H1 (cell line): ENCODE data around the gene MBD5. TPM values are rescaled to one million over a fixed set of nuclear protein-coding genes. Genes with fewer than 3 reads are reported as not detected.
A peak's percentile ranks its signal among the peaks of the same experiment; 100 is the strongest.

Experiments
- CTCF ChIA-PET: fragments of 300-600 bp; sonication (Branson Sonifier 250); formaldehyde crosslinking; loops from one replicate; lab custom pipeline; 2021; ENCODE audit not compliant: partially characterized antibody; lab: Charles Lee
- POLR2A ChIA-PET: fragments of 300-600 bp; sonication (Branson Sonifier 250); formaldehyde crosslinking; loops from one replicate; lab custom pipeline; 2021; ENCODE audit warnings: inconsistent platforms; ENCODE audit not compliant: partially characterized antibody; lab: Charles Lee
- DNase-seq, 2 experiments: peaks; one replicate each; pipeline versions ENCODE4 v3.0.0 to v3.0.0-alpha.2; 2010 to 2022; ENCODE audit warnings: low spot score in 2 of 2, low read depth in 1 of 2, mixed read lengths in 1 of 2
- FAIRE-seq: peaks from 2 replicates; lab custom pipeline; 2011; peaks lifted over from hg19 to GRCh38; lab: Jason Lieb, UNC
- H2AFZ ChIP-seq: 2 replicates; pipeline ENCODE4 v1.8.1; 2012; ENCODE audit warnings: low read length, inconsistent platforms
- H2AK5ac ChIP-seq: 2 replicates; pipeline ENCODE4 v1.6.1; 2013; ENCODE audit warnings: low read depth, low read length
- H2BK120ac ChIP-seq: replicated peaks from 2 replicates; pipeline ENCODE3; 2013; ENCODE audit warnings: low read depth, low read length, inconsistent platforms
- H2BK12ac ChIP-seq: 2 replicates; pipeline ENCODE4 v1.6.1; 2013; ENCODE audit warnings: low read depth, low read length
- H2BK15ac ChIP-seq: 2 replicates; pipeline ENCODE4 v1.6.1; 2013; ENCODE audit warnings: low read length
- H2BK20ac ChIP-seq: 2 replicates; pipeline ENCODE4 v1.6.1; 2013; ENCODE audit warnings: low read length
- H2BK5ac ChIP-seq: 2 replicates; pipeline ENCODE4 v1.6.1; 2013; ENCODE audit warnings: low read depth, low read length
- H3K14ac ChIP-seq: 2 replicates; pipeline ENCODE4 v1.6.1; 2013; ENCODE audit warnings: inconsistent platforms; ENCODE audit not compliant: insufficient read length
- H3K18ac ChIP-seq: 2 replicates; pipeline ENCODE4 v1.6.1; 2013; ENCODE audit warnings: low read length; ENCODE audit errors: extremely low read depth
- H3K23ac ChIP-seq: 2 replicates; pipeline ENCODE4 v1.6.1; 2013; ENCODE audit warnings: inconsistent platforms; ENCODE audit not compliant: insufficient read length
- H3K23me2 ChIP-seq: 2 replicates; pipeline ENCODE4 v1.6.1; 2013; ENCODE audit warnings: low read depth, low read length
- H3K27ac ChIP-seq: 2 replicates; pipeline ENCODE4 v1.6.1; 2011; ENCODE audit warnings: low read depth, low read length, inconsistent platforms
- H3K27me3 ChIP-seq, 4 experiments: replicated peaks in 1 of 4; 1 replicate in 1 of 4; 2 replicates in 3 of 4; pipeline versions ENCODE4 v1.6.1 to v1.8.1; 2011 to 2013; ENCODE audit warnings: low read length in 3 of 4, mild to moderate bottlenecking in 3 of 4, inconsistent platforms in 2 of 4, mixed read lengths in 2 of 4, moderate library complexity in 1 of 4; ENCODE audit not compliant: control insufficient read depth in 3 of 4, insufficient read depth in 3 of 4; ENCODE audit errors: extremely low read depth in 1 of 4
- H3K36me3 ChIP-seq, 4 experiments: 2 replicates each; pipeline versions ENCODE4 v1.6.1 to v1.8.1; 2011 to 2013; ENCODE audit warnings: mild to moderate bottlenecking in 4 of 4, low read length in 3 of 4, moderate library complexity in 2 of 4, control low read depth in 1 of 4, inconsistent platforms in 1 of 4; ENCODE audit not compliant: insufficient read depth in 4 of 4, control insufficient read depth in 2 of 4
- H3K4ac ChIP-seq: replicated peaks from 2 replicates; pipeline ENCODE3; 2013; ENCODE audit warnings: low read length, low read depth, mixed read lengths, inconsistent platforms; ENCODE audit not compliant: insufficient read length
- H3K4me1 ChIP-seq, 4 experiments: replicated peaks in 1 of 4; 1 replicate in 1 of 4; 2 replicates in 3 of 4; pipeline versions ENCODE4 v1.6.1 to v1.8.1; 2011 to 2013; ENCODE audit warnings: low read length in 3 of 4, inconsistent platforms in 2 of 4, mixed read lengths in 1 of 4; ENCODE audit not compliant: insufficient read depth in 4 of 4, control insufficient read depth in 3 of 4
- H3K4me2 ChIP-seq, 2 experiments: 2 replicates each; pipeline versions ENCODE4 v1.6.1 to v1.8.1; 2011 to 2013; ENCODE audit warnings: low read depth in 2 of 2, low read length in 2 of 2, control low read depth in 1 of 2, inconsistent platforms in 1 of 2, mild to moderate bottlenecking in 1 of 2; ENCODE audit not compliant: insufficient read depth in 1 of 2
- H3K4me3 ChIP-seq, 4 experiments: fragments of 200-600, 300-600 bp in 1 of 4; sonication (generic), shearing (Covaris generic), sonication (Bioruptor Twin) in 1 of 4; 2 replicates each; pipeline versions ENCODE4 v1.5.1 to v1.8.1; 2011 to 2016; ENCODE audit warnings: low read length in 4 of 4, low read depth in 3 of 4, control low read depth in 2 of 4, inconsistent platforms in 2 of 4, mild to moderate bottlenecking in 2 of 4, mixed read lengths in 1 of 4, moderate library complexity in 1 of 4; ENCODE audit not compliant: insufficient read depth in 2 of 4; ENCODE audit errors: extremely low read depth in 1 of 4
- H3K56ac ChIP-seq: replicated peaks from 2 replicates; pipeline ENCODE3; 2013; ENCODE audit warnings: low read depth, mild to moderate bottlenecking, mixed read lengths, low read length, inconsistent platforms; ENCODE audit not compliant: insufficient read length
- H3K79me1 ChIP-seq: 2 replicates; pipeline ENCODE4 v1.6.1; 2013; ENCODE audit warnings: low read depth, low read length, control low read depth
- H3K79me2 ChIP-seq, 2 experiments: 2 replicates each; pipeline versions ENCODE4 v1.6.1 to v1.8.1; 2012 to 2013; ENCODE audit warnings: low read length in 2 of 2, mild to moderate bottlenecking in 2 of 2, inconsistent platforms in 1 of 2; ENCODE audit not compliant: insufficient read depth in 2 of 2, control insufficient read depth in 1 of 2
- H3K9ac ChIP-seq, 4 experiments: replicated peaks in 1 of 4; 1 replicate in 1 of 4; 2 replicates in 3 of 4; pipeline versions ENCODE4 v1.6.1 to v1.8.1; 2011 to 2013; ENCODE audit warnings: low read depth in 3 of 4, low read length in 3 of 4, control low read depth in 2 of 4, mild to moderate bottlenecking in 2 of 4, moderate library complexity in 2 of 4, inconsistent platforms in 1 of 4; ENCODE audit errors: extremely low read depth in 1 of 4
- H3K9me3 ChIP-seq, 2 experiments: 2 replicates each; pipeline versions ENCODE4 v1.6.1 to v1.8.1; 2012 to 2013; ENCODE audit warnings: mild to moderate bottlenecking in 2 of 2, moderate library complexity in 2 of 2, control low read depth in 1 of 2, inconsistent platforms in 1 of 2, low read depth in 1 of 2, low read length in 1 of 2, mixed read lengths in 1 of 2; ENCODE audit not compliant: insufficient read depth in 2 of 2
- H4K20me1 ChIP-seq, 2 experiments: replicated peaks in 1 of 2; 2 replicates each; pipeline versions ENCODE3 to v1.8.1; 2011 to 2013; ENCODE audit warnings: inconsistent platforms in 2 of 2, low read length in 2 of 2, mild to moderate bottlenecking in 1 of 2; ENCODE audit not compliant: insufficient read depth in 2 of 2, control insufficient read depth in 1 of 2
- H4K5ac ChIP-seq: 2 replicates; pipeline ENCODE4 v1.6.1; 2013; ENCODE audit warnings: low read length, low read depth, mixed read lengths, inconsistent platforms; ENCODE audit not compliant: insufficient read length
- H4K8ac ChIP-seq: 2 replicates; pipeline ENCODE4 v1.8.0; 2013; ENCODE audit warnings: mild to moderate bottlenecking, moderate library complexity, low read length, inconsistent platforms; ENCODE audit not compliant: insufficient read depth; ENCODE audit errors: extremely low read depth
- H4K91ac ChIP-seq: replicated peaks from 2 replicates; pipeline ENCODE3; 2013; ENCODE audit warnings: low read length, mixed read lengths, inconsistent platforms; ENCODE audit not compliant: insufficient read length
- CREB1 ChIP-seq: IDR thresholded peaks from 2 replicates; pipeline ENCODE4 v1.6.1; 2012; ENCODE audit warnings: inconsistent platforms
- SUZ12 ChIP-seq: fragments of 200-600 bp; sonication (generic); IDR thresholded peaks from 2 replicates; pipeline ENCODE4 v1.6.1; 2012; ENCODE audit warnings: mild to moderate bottlenecking, inconsistent platforms, low read length, moderate library complexity, mixed read lengths
- USF2 ChIP-seq: IDR thresholded peaks from 2 replicates; pipeline ENCODE4 v1.6.1; 2011; ENCODE audit warnings: low read length, improper control_type of control experiment
- WGBS, 2 experiments: shearing (Covaris generic) in 1 of 2; methylation state at CpG; one replicate each; pipeline versions ENCODE4 v1.1.6 to v1.1.7; 2013 to 2015; ENCODE audit warnings: low lambda C conversion rate in 2 of 2, mixed read lengths in 2 of 2, inconsistent platforms in 1 of 2, low coverage in 1 of 2, missing lambda C conversion rate in 1 of 2; ENCODE audit not compliant: insufficient replicate concordance in 2 of 2, insufficient coverage in 1 of 2, insufficient read length in 1 of 2; ENCODE audit errors: extremely low coverage in 1 of 2, missing lambda C conversion rate in 1 of 2; 5-methylcytosine and 5-hydroxymethylcytosine counted together
- polyA plus RNA-seq, 7 experiments: library from polyadenylated mRNA; depleted of rRNA in 3 of 7; stranded (reverse) in 5 of 7; unstranded in 2 of 7; fragments of >200 nt in 5 of 7; fragments of 200-250 nt in 2 of 7; gene quantifications; 1 replicate in 5 of 7; 2 replicates in 1 of 7; 4 replicates in 1 of 7; pipeline versions ENCODE4 v1.2.1 to v1.2.3, GENCODE V29; 2011 to 2013; ENCODE audit warnings: missing spikeins in 2 of 7, mixed read lengths in 2 of 7
- total RNA-seq: library from RNA; stranded (reverse); fragmentation: NEBNext Ultra II Directional; extraction: Animal tissue kit (Norgen Biotek cat#: 25700); gene quantifications from 2 replicates; pipeline ENCODE4 v1.2.1, GENCODE V29; 2021

Gene MBD5
- total and polyA plus RNA-seq, 2 of the 8 experiments (the other 6 are each of a cell fraction or from before 2014, with no cell fraction given), result 9.7 to 29.4 TPM

- Histone ChIP-seq H2BK5ac (no peak overlapping the region), H2BK20ac (no peak overlapping the region), H3K14ac (no peak overlapping the region), H3K27me3 (no peaks in the 10 kb centered on the region), H3K79me1 (no peaks in the 10 kb centered on the region), H3K4me1 (peaks cover 0 to 2% (median 0%) of the 10 kb centered on the region in 4 experiments; a peak in 2 of 7 replicates), H2AFZ (no peak overlapping the region), H2BK12ac (no peak overlapping the region), H3K4me3 (no peak overlapping the region), H3K23ac (no peak overlapping the region), H2AK5ac (no peak overlapping the region), H3K9ac (no peak overlapping the region), H3K36me3 (no peaks in the 10 kb centered on the region), H4K20me1 (no peaks in the 10 kb centered on the region), H3K4ac (no peak overlapping the region), H3K27ac (no peak overlapping the region), H3K4me2 (no peak overlapping the region), H4K5ac (no peak overlapping the region), H3K9me3 (no peaks in the 10 kb centered on the region), H3K56ac (no peak overlapping the region), H2BK15ac (no peak overlapping the region), H3K23me2 (no peaks in the 10 kb centered on the region; the same call in 1 of the 2 replicates), H4K8ac (no peak overlapping the region), H4K91ac (no peak overlapping the region), H3K79me2 (no peaks in the 10 kb centered on the region), H2BK120ac (no peak overlapping the region), H3K18ac (no peak overlapping the region)
- peak in 1 of 2 experiments; percentile 22 for DNase-seq
- WGBS, 2 experiments, result 97% methylated on average over 6 of the region's 6 CpGs; no CpG with 5 or more reads in 1 of the 2 experiments
- ChIA-PET CTCF (interaction anchor here (0.6 to 1.2 kb wide), 3 partner anchors 19 to 593 kb away, joined by 3 read pairs; no protein-coding TSS in a partner anchor), POLR2A (interaction anchor here (1.3 kb wide), 1 partner anchor 9 kb away, joined by 3 read pairs; no protein-coding TSS in a partner anchor)
- FAIRE-seq, result no peak
- TF ChIP-seq USF2, result no peak
- TF ChIP-seq CREB1, result no peak
- no peak for TF ChIP-seq SUZ12
Observed at GRCh38 chr2:148528356-148529064, 507.6 kb downstream of the MBD5 start.
